Inflammatory macrophage (primary cell): ENCODE results near the gene PADI6.

Source experiments
- DNase-seq, 2 donors: peaks; one replicate each; pipeline ENCODE4 v3.0.0-alpha.2; 2020 to 2022
- total RNA-seq, 18 experiments: gene quantifications; one replicate each; lab custom pipeline; 2026; ENCODE audit warnings: mixed read lengths in 6 of 18, inconsistent platforms in 2 of 18; lab: John Stamatoyannopoulos, UW

Gene PADI6
- total RNA-seq = 0 to 0.16 (median 0.02) reads per million in 18 experiments

DNA sequence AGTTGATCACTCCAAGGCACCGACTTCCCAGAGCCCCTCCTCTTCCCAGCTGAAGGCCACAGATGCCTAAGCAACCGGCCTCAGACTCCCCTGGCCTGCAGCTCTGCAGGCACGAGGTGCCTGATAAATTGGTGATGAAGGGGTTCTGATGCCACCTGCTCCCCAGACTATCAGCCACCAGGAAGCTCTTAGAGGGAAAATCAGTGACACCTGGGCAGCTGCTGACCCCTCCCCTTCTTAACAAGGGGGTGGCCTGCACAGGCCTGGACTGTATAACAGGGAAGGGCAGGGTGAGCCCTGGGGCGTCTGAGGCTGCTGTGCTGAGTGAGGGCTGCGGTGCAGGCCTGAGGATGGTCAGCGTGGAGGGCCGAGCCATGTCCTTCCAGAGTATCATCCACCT, at the start of gene PADI6:
TSS of gene PADI6 (plus strand) at position 301 of the 400 bp plus-strand sequence. CDS start at position 351, 50 bp downstream.
- DNase-seq = no peak

- DNase-seq = no peak
Observed at GRCh38 chr1:17328855-17329254, 43.1 kb upstream of the PADI6 start.

DNA sequence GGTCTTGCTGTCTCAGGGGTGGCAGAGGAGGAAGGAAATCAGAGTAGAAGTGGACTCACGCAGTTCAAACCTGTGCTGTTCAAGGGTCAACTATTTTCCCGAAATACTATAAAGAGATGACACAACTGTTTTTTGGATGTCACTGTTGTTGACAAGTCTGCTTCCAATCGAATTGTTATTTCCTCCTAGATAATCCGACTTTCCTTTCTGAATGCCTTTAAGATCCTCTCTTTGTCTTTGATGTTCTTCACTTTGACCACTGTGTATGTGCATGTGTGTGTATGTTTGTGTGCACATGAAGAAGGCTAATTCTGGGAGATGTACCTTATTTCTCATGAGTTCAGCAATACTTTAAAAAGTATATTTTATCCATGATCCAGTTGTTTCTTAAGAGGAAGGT, 42.4 kb upstream of the PADI6 start:
- DNase-seq = no peak

GRCh38 chr1:17330856-17331255, 41.1 kb upstream of the PADI6 start:
- DNase-seq = no peak

- DNase-seq = no peak
Observed at GRCh38 chr1:17333081-17333480, 38.9 kb upstream of the PADI6 start.

DNA sequence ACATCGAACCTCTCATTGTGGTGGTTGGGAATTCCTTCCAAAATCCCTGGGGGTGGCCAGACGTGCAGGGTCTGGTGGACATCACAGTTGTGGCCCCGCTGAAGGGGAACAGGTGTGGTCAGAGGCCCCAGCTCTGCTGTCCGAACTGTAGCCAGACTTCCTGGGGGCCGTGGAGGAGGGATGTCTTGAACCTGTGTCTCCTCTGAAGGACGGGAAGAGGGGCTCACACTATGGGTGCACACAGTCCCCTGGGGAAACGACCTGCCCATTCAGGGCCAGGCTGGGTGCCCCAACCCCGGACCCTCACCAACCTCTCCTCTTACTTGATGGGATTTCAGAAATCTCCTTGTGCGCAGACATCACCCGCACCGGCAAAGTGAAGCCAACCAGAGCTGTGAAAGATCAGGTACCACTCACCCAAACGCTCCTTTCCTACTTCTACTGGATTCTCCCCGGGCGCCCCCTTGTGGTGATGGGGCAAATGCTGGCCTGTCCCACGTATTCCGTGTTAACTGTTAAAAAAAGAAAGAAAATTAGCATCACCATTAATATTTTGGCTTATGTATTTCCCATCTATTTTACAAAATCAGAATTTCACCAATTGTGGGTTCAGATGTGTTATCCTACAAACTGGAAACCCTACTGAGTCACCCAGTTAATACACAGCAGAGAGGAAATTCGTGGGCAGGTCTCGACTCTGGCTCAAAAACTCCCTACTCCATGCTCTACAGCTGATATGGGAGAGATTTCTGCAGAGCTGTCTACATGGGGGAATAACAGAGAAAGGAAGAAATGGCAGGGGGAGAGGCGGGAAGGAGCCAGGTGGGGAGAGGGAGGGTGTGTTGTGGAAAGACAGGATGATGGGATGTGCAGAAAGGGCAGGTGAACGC, 35.9 kb upstream of the PADI6 start:
- peak; percentile 68 to 69 for DNase-seq

GRCh38 chr1:17338706-17339493, 33.1 kb upstream of the PADI6 start:
- no peak for DNase-seq

DNA sequence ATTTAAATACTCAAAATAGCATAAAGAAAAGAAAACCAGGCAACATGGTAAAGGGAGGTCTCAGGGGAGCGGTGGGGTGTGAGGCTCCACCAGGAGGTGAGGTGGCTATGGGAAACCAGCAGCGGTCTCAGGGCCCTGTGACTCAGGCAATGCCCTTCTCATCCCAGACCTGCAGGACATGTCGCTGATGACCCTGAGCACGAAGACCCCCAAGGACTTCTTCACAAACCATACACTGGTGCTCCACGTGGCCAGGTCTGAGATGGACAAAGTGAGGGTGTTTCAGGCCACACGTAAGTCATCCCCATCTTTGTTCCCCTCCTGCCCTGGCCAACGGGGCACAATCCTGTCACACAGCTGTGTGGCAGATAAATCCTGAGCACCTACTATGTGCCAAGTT, 32.5 kb upstream of the PADI6 start:
- no peak for DNase-seq

- DNase-seq = no peak
Observed at GRCh38 chr1:17340358-17340757, 31.6 kb upstream of the PADI6 start.

DNA sequence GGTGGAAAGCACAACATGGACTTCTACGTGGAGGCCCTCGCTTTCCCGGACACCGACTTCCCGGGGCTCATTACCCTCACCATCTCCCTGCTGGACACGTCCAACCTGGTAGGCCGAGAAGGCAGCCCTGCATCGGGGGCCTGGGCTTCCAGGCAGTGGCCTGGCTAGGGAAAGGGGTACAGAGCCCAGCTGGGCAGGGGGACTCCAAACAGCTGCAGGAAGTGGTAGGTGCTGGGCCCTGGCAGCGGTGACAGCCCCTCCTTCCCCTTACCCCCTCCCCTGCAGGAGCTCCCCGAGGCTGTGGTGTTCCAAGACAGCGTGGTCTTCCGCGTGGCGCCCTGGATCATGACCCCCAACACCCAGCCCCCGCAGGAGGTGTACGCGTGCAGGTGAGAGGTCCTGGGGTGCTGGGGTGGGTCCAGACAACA, 30.0 kb upstream of the PADI6 start:
- DNase-seq = no peak

DNA sequence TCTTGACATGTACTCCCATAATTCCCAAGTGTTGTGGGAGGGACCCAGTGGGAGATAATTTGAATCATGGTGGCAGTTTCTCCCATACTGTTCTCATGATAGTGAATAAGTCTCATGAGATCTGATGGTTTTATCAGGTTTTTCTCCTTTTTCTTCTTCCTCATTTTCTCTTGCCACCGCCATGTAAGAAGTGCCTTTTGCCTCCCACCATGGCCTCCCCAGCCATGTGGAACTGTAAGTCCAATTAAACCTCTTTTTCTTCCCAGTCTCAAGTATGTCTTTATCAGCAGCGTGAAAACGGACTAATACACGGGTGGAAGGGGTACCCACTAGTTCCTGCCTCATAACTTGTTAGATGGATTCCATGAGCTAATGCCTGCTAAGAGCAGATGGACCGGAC, 26.5 kb upstream of the PADI6 start:
- DNase-seq = peak in 1 of 2 donors; percentile 11

GRCh38 chr1:17346046-17346789, 25.8 kb upstream of the PADI6 start:
- DNase-seq = no peak

GRCh38 chr1:17347769-17348592, 24.0 kb upstream of the PADI6 start:
- DNase-seq = peak in 1 of 2 donors; percentile 19

GRCh38 chr1:17348593-17349234, 23.3 kb upstream of the PADI6 start:
- no peak for DNase-seq

GRCh38 chr1:17350083-17350482, 21.9 kb upstream of the PADI6 start:
- DNase-seq = no peak

- DNase-seq = no peak
Observed at GRCh38 chr1:17350928-17351446, 21.0 kb upstream of the PADI6 start.

- DNase-seq = no peak
Observed at GRCh38 chr1:17351598-17352324, 20.2 kb upstream of the PADI6 start.

DNA sequence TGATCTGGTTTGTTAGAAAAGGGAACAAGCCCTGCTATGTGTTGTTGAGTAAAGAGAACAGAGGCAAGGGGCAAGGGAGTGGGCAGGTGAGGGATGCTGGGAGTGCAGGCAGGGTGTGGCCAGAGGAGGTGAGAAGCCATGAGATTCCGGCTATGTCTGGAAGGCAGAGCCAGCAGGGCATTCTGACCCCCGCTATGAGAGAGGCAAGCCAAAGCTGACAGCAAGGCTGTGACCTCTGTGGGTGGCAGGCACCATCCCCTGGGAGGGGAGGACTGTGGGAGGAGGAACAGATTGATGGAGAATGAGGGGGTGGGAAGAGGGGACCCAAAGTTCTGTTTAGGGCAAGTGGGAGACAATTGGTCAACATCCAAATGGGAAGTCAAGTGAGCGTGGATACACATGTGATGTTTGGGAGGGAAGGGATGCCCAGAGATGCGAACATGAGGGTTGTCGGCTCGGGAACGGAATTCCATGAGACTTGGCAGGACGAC, 19.5 kb upstream of the PADI6 start:
- peak in 1 of 2 donors; percentile 24 for DNase-seq

DNA sequence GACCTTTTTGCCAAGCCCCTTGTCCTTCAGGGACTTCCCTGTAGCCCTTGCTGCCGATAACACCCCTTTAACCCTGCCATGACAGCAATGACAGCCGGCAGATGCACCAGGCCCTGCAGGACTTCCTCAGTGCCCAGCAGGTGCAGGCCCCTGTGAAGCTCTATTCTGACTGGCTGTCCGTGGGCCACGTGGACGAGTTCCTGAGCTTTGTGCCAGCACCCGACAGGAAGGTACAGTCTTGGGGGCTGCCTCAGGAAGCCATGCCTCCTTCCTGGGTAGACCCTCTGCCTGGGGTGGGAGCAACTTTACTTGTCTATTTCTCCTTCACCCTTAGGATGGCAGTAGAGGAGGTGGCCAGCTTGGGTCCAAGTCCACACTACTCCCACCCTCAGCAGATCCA, 16.1 kb upstream of the PADI6 start:
- DNase-seq = no peak

DNA sequence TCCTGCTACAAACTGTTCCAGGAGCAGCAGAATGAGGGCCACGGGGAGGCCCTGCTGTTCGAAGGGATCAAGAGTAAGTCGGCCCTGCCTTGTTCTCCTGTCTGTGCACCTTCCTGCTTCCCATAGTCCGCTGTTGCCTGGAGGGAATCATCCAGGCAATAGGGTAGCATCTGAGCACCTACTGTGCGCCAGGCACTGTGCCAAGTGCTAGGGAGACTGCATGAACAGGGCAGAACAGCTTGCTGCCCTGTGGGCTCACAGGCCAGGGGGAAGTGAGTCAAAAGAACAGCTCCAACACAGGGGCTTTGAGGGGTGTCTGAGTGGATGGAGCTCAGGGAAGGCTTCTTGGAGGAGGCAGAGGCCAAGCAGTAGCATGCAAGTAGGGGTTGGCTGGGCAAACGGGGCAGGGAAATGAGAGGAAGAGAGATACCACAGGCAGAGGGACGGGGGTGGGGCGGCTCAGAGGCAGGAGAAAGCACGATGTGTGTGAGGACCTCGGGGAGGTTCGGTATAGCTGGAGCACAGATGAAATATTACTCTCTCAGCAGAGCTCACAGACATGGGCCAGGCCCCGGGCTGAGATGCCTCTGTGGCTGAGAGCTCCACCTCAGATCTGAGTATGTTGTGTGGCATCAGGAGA, 15.5 kb upstream of the PADI6 start:
- DNase-seq = no peak
